Astrocyte (in vitro differentiated cells and primary cell): ENCODE data around the gene AUTS2. TPM values are rescaled to one million over a fixed set of nuclear protein-coding genes. Genes with fewer than 3 reads are reported as not detected.

ENCODE experiments used
- DNase-seq: peaks from one replicate; pipeline ENCODE4 v3.0.0-alpha.2; 2010; ENCODE audit warnings: low read depth
- FAIRE-seq: peaks from 2 replicates; lab custom pipeline; 2011; peaks lifted over from hg19 to GRCh38; lab: Jason Lieb, UNC
- H2AFZ ChIP-seq: 2 replicates; pipeline ENCODE4 v1.6.0; 2012; ENCODE audit warnings: low read depth, low read length, inconsistent platforms
- H3K27ac ChIP-seq: 2 replicates; pipeline ENCODE4 v1.5.1; 2011; ENCODE audit warnings: low read depth, low read length, inconsistent platforms
- H3K27me3 ChIP-seq: 2 replicates; pipeline ENCODE4 v1.6.0; 2011; ENCODE audit warnings: low read length, inconsistent platforms; ENCODE audit not compliant: insufficient read depth
- H3K36me3 ChIP-seq: 2 replicates; pipeline ENCODE4 v1.5.1; 2011; ENCODE audit warnings: low read length, inconsistent platforms; ENCODE audit not compliant: insufficient read depth
- H3K4me1 ChIP-seq: 2 replicates; pipeline ENCODE4 v1.5.1; 2011; ENCODE audit warnings: low read length, inconsistent platforms; ENCODE audit not compliant: insufficient read depth
- H3K4me2 ChIP-seq: 2 replicates; pipeline ENCODE4 v1.6.0; 2012; ENCODE audit warnings: low read length, inconsistent platforms
- H3K4me3 ChIP-seq: 2 replicates; pipeline ENCODE4 v1.5.1; 2011; ENCODE audit warnings: low read depth, mild to moderate bottlenecking, low read length, inconsistent platforms; ENCODE audit not compliant: insufficient read depth
- H3K79me2 ChIP-seq: 2 replicates; pipeline ENCODE4 v1.6.0; 2012; ENCODE audit warnings: mild to moderate bottlenecking, low read length, inconsistent platforms; ENCODE audit not compliant: insufficient read depth
- H3K9ac ChIP-seq: 2 replicates; pipeline ENCODE4 v1.6.0; 2012; ENCODE audit warnings: mild to moderate bottlenecking, low read length, inconsistent platforms
- H3K9me3 ChIP-seq: 2 replicates; pipeline ENCODE4 v1.5.1; 2012; ENCODE audit warnings: low read depth, mild to moderate bottlenecking, low read length, inconsistent platforms; ENCODE audit not compliant: insufficient read depth
- H4K20me1 ChIP-seq: 2 replicates; pipeline ENCODE4 v1.6.0; 2012; ENCODE audit warnings: low read length, inconsistent platforms; ENCODE audit not compliant: insufficient read depth
- H3K27ac Mint-ChIP-seq: one replicate; pipeline ENCODE4 v1.8.0; 2021; ENCODE audit warnings: mild to moderate bottlenecking, mixed read lengths; ENCODE audit not compliant: unreplicated experiment
- H3K27me3 Mint-ChIP-seq: one replicate; pipeline ENCODE4 v1.8.0; 2021; ENCODE audit warnings: low read depth, mixed read lengths; ENCODE audit not compliant: unreplicated experiment
- H3K36me3 Mint-ChIP-seq: one replicate; pipeline ENCODE4 v1.8.0; 2021; ENCODE audit warnings: low read depth, mixed read lengths; ENCODE audit not compliant: unreplicated experiment
- H3K4me1 Mint-ChIP-seq: one replicate; pipeline ENCODE4 v1.8.0; 2021; ENCODE audit warnings: low read depth, mixed read lengths; ENCODE audit not compliant: unreplicated experiment
- H3K4me3 Mint-ChIP-seq: one replicate; pipeline ENCODE4 v1.8.0; 2021; ENCODE audit warnings: mild to moderate bottlenecking, moderate library complexity, mixed read lengths; ENCODE audit not compliant: unreplicated experiment
- H3K9me3 Mint-ChIP-seq: one replicate; pipeline ENCODE4 v1.8.0; 2021; ENCODE audit warnings: mild to moderate bottlenecking, mixed read lengths; ENCODE audit not compliant: unreplicated experiment
- EZH2 ChIP-seq: IDR thresholded peaks from 2 replicates; pipeline ENCODE4 v1.6.1; 2012; ENCODE audit warnings: mild to moderate bottlenecking, low read length, inconsistent platforms; ENCODE audit not compliant: insufficient read depth
- total RNA-seq: library from RNA; stranded (reverse); gene quantifications from 2 replicates; pipeline ENCODE4 v1.2.1, GENCODE V29; 2021
- TF ChIP-seq, protein P1 (sequence below): IDR thresholded peaks from 2 replicates; pipeline ENCODE4 v1.5.1; 2011; ENCODE audit warnings: low read depth, mild to moderate bottlenecking, inconsistent platforms, low read length, moderate library complexity; ENCODE audit not compliant: insufficient read depth

The AUTS2 gene
- total RNA-seq, 1 donor from 2014 or later: 73.2 TPM

DNA sequence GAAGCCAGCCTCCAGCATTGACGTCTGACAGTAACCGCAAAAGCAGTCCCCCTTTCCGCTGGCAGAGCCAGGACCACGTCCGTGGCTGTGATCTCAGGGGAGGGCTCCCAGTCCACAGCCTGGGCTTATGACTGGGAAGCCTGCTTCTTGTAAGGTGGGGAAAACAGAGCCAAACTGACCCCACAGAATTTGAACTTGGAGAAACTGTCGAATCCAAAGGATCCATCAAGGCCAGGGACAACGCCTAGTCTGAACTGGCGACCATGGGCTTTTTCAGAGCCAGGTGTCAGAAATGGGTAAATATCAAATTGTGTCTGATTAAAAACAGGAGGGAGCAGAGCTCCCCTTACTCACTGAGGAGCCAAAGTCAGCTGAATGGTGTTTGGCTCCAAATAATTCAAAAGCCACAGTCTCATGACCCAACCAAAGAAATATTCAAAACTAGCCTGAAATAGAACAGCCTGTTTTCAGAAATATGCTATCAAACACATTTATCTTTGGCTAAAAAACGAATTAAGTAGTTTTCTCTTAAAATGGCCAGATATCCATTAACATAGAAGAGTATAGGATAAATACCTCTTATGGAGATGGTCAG lies 782.2 kb downstream of the AUTS2 start:
- Mint-ChIP-seq H3K9me3 (no peaks in the 10 kb centered on the region), H3K27me3 (no peaks in the 10 kb centered on the region), H3K27ac (no peak overlapping the region), H3K36me3 (no peaks in the 10 kb centered on the region), H3K4me3 (no peak overlapping the region), H3K4me1 (peaks cover 16% of the 10 kb centered on the region)
- H3K79me2 ChIP-seq: no peaks in the 10 kb centered on the region
- H3K36me3 ChIP-seq: no peaks in the 10 kb centered on the region
- peaks cover 6% of the 10 kb centered on the region for H3K4me1 ChIP-seq
- H3K27ac ChIP-seq: no peak overlapping the region
- H4K20me1 ChIP-seq: no peaks in the 10 kb centered on the region
- no peak for FAIRE-seq
- H3K9ac ChIP-seq: no peak overlapping the region
- H3K4me3 ChIP-seq: no peak overlapping the region
- TF ChIP-seq, protein P1, sequence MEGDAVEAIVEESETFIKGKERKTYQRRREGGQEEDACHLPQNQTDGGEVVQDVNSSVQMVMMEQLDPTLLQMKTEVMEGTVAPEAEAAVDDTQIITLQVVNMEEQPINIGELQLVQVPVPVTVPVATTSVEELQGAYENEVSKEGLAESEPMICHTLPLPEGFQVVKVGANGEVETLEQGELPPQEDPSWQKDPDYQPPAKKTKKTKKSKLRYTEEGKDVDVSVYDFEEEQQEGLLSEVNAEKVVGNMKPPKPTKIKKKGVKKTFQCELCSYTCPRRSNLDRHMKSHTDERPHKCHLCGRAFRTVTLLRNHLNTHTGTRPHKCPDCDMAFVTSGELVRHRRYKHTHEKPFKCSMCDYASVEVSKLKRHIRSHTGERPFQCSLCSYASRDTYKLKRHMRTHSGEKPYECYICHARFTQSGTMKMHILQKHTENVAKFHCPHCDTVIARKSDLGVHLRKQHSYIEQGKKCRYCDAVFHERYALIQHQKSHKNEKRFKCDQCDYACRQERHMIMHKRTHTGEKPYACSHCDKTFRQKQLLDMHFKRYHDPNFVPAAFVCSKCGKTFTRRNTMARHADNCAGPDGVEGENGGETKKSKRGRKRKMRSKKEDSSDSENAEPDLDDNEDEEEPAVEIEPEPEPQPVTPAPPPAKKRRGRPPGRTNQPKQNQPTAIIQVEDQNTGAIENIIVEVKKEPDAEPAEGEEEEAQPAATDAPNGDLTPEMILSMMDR: no peak
- TF ChIP-seq EZH2: no peak
- H3K9me3 ChIP-seq: peaks cover 2% of the 10 kb centered on the region
- no peaks in the 10 kb centered on the region for H3K27me3 ChIP-seq
- peak; percentile 63 for DNase-seq
- no peak overlapping the region for H2AFZ ChIP-seq
- no peak overlapping the region for H3K4me2 ChIP-seq

DNA sequence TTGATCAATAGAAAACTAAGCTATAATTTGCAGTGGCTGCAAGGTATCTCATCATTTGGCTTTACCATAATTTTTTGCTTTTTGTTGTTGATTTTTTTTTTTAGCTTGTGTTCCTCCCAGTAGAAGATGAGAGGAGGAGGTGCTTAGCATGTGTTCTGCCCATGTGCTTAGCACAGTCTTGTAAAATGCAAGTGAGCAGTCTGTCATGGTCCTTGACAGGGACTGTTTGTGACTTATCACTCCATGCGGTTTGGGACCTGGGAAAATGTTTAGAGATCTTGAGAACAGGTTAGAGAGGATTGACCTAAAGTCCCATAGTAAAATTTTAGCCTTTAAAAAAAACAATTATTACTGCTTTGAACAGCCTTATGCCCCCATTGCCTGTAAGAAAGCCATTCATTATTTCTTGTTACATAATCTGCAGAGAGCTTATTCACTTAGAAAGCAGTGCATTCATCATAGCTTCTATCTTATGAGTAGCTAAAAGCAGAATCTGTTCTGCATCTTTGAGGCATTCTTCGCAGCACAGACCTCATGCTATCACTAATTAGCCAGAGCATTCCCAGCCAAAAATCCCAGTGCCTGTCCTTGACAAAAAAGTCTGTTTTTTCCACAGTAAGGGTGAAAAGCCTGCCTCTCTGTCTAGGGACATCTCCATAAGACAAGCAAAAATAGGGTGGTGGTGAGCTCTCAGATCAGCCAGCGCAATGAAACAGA lies 784.9 kb downstream of the AUTS2 start:
- Histone ChIP-seq H3K4me1 (peaks cover 6% of the 10 kb centered on the region), H2AFZ (no peak overlapping the region), H3K27me3 (no peaks in the 10 kb centered on the region), H3K79me2 (no peaks in the 10 kb centered on the region), H3K9ac (no peak overlapping the region), H3K4me3 (no peak overlapping the region), H4K20me1 (no peaks in the 10 kb centered on the region), H3K4me2 (no peak overlapping the region), H3K36me3 (no peaks in the 10 kb centered on the region), H3K9me3 (no peaks in the 10 kb centered on the region), H3K27ac (no peak overlapping the region)
- Mint-ChIP-seq H3K27ac (no peak overlapping the region), H3K4me3 (no peak overlapping the region), H3K36me3 (no peaks in the 10 kb centered on the region), H3K9me3 (no peaks in the 10 kb centered on the region), H3K4me1 (peaks cover 16% of the 10 kb centered on the region), H3K27me3 (no peaks in the 10 kb centered on the region)
- FAIRE-seq: peak; percentile 9
- DNase-seq: peak; percentile 20
- TF ChIP-seq, protein P1: no peak
- no peak for TF ChIP-seq EZH2

DNA sequence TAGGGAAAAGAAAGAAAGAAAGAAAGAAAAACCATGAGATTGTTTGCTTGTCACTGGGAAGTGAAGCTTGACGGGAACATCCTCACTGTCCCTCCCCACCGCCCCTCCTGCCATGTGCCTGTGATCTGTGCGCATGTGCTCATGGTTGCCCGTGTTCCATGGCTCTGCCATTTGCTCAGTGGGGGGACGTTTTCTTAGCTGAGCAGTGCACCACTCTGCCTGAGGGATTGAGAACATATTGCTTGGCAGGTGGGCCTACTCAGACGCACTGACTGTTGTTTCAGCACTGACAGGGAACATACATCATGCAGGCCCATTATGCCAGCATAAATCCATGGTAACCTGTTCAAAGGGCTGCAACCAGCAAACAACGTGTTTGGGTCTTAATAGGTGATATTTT lies 785.7 kb downstream of the AUTS2 start:
- H3K9me3 Mint-ChIP-seq: no peaks in the 10 kb centered on the region
- no peak overlapping the region for H3K4me2 ChIP-seq
- H3K27me3 ChIP-seq: no peaks in the 10 kb centered on the region
- no peaks in the 10 kb centered on the region for H3K36me3 Mint-ChIP-seq
- no peak overlapping the region for H3K4me3 ChIP-seq
- no peaks in the 10 kb centered on the region for H3K27me3 Mint-ChIP-seq
- H2AFZ ChIP-seq: no peak overlapping the region
- no peak overlapping the region for H3K27ac Mint-ChIP-seq
- DNase-seq (no peak), FAIRE-seq (no peak)
- no peak overlapping the region for H3K27ac ChIP-seq
- H3K4me3 Mint-ChIP-seq: no peak overlapping the region
- H3K9ac ChIP-seq: no peak overlapping the region
- peaks cover 16% of the 10 kb centered on the region for H3K4me1 Mint-ChIP-seq
- TF ChIP-seq, protein P1: no peak
- no peak for TF ChIP-seq EZH2
- H4K20me1 ChIP-seq: no peaks in the 10 kb centered on the region
- H3K4me1 ChIP-seq: peaks cover 6% of the 10 kb centered on the region
- no peaks in the 10 kb centered on the region for H3K9me3 ChIP-seq
- H3K36me3 ChIP-seq: no peaks in the 10 kb centered on the region
- H3K79me2 ChIP-seq: no peaks in the 10 kb centered on the region
